Measurements from ENCODE around the gene FLT4. TPM values are rescaled to one million over a fixed set of nuclear protein-coding genes. Genes with fewer than 3 reads are reported as not detected.
A peak's percentile ranks its signal among the peaks of the same experiment; 100 is the strongest.

The FLT4 gene
- polyA plus RNA-seq, 3 donors, result not detected

GRCh38 chr5:180596668-180597231, 52.6 kb downstream of the FLT4 start:
- WGBS (ENCODE audit: insufficient coverage), result 69% methylated on average over 16 of the region's 24 CpGs
- peaks cover 17 to 20% (median 19%) of the 10 kb centered on the region in 3 donors for H3K27me3 Mint-ChIP-seq (ENCODE audit: low read depth in 3 of 3)

GRCh38 chr5:180596115-180596667, 53.2 kb downstream of the FLT4 start:
- H3K9me3 Mint-ChIP-seq, result peaks cover 0 to 3% (median 0%) of the 10 kb centered on the region in 7 donors
- Histone ChIP-seq H3K36me3 (replicated peaks in 1 of 2; ENCODE audit: control insufficient read depth in 1 of 2, insufficient read depth in 2 of 2, low read length in 2 of 2) (no peaks in the 10 kb centered on the region), H3K4me3 (replicated peaks in 1 of 3; ENCODE audit: low read depth in 2 of 3, low read length in 3 of 3) (no peak overlapping the region), H3K27me3 (ENCODE audit: control insufficient read depth in 2 of 2, insufficient read depth in 2 of 2, low read length in 2 of 2) (peaks cover 0 to 9% of the 10 kb centered on the region in 2 donors), H3K4me2 (replicated peaks; ENCODE audit: extremely low read depth, low read length, poor library complexity, severe bottlenecking) (no peak overlapping the region), H3K79me2 (ENCODE audit: insufficient read depth, low read length) (no peaks in the 10 kb centered on the region), H3K27ac (ENCODE audit: low read depth in 1 of 2, low read length in 2 of 2) (no peak overlapping the region), H3K4me1 (ENCODE audit: control insufficient read depth in 1 of 2, insufficient read depth in 2 of 2, low read length in 2 of 2) (peaks cover 0 to 7% of the 10 kb centered on the region in 2 donors), H4K20me1 (ENCODE audit: insufficient read depth, low read length) (no peaks in the 10 kb centered on the region), H2AFZ (ENCODE audit: insufficient read depth, low read depth, low read length, poor library complexity, severe bottlenecking) (no peak overlapping the region), H3K9ac (ENCODE audit: insufficient read depth, low read length, poor library complexity, severe bottlenecking) (no peak overlapping the region), H3K9me3 (replicated peaks in 1 of 2; ENCODE audit: control insufficient read depth in 1 of 2, insufficient read depth in 1 of 2, low read length in 2 of 2) (no peaks in the 10 kb centered on the region)
- no peak overlapping the region for H3K4me3 Mint-ChIP-seq
- H3K4me1 Mint-ChIP-seq, result no peaks in the 10 kb centered on the region
- WGBS (ENCODE audit: insufficient coverage), result 96% methylated on average over 11 of the region's 12 CpGs
- no peak for DNase-seq
- TF ChIP-seq CTCF (IDR thresholded peaks at IDR 0.05), result no peak
- H3K27ac Mint-ChIP-seq, result peak overlapping the region in 1 of 7 donors; percentile 61
- peaks cover 17 to 25% (median 19%) of the 10 kb centered on the region in 3 donors for H3K27me3 Mint-ChIP-seq (ENCODE audit: low read depth in 3 of 3)
- intact Hi-C loops (cut with micrococcal nuclease), result no loop called here
- H3K36me3 Mint-ChIP-seq, result peaks cover 0 to 2% of the 10 kb centered on the region in 2 donors

More at GRCh38 chr5:180596668-180597231, 52.6 kb downstream of the FLT4 start:
- H3K79me2 ChIP-seq (ENCODE audit: insufficient read depth, low read length), result no peaks in the 10 kb centered on the region
- intact Hi-C loops (cut with micrococcal nuclease), result no loop called here
- no peaks in the 10 kb centered on the region for H3K9me3 ChIP-seq (replicated peaks in 1 of 2; ENCODE audit: control insufficient read depth in 1 of 2, insufficient read depth in 1 of 2, low read length in 2 of 2)
- H3K9ac ChIP-seq (ENCODE audit: insufficient read depth, low read length, poor library complexity, severe bottlenecking), result no peak overlapping the region
- H3K4me3 ChIP-seq (replicated peaks in 1 of 3; ENCODE audit: low read depth in 2 of 3, low read length in 3 of 3), result no peak overlapping the region
- no peak overlapping the region for H3K4me2 ChIP-seq (replicated peaks; ENCODE audit: extremely low read depth, low read length, poor library complexity, severe bottlenecking)
- H3K4me1 ChIP-seq (ENCODE audit: control insufficient read depth in 1 of 2, insufficient read depth in 2 of 2, low read length in 2 of 2), result peaks cover 0 to 2% of the 10 kb centered on the region in 2 donors
- no peaks in the 10 kb centered on the region for H4K20me1 ChIP-seq (ENCODE audit: insufficient read depth, low read length)
- H3K36me3 Mint-ChIP-seq, result peaks cover 0 to 2% of the 10 kb centered on the region in 2 donors
- H3K27ac ChIP-seq (ENCODE audit: low read depth in 1 of 2, low read length in 2 of 2), result no peak overlapping the region
- no peaks in the 10 kb centered on the region for H3K36me3 ChIP-seq (replicated peaks in 1 of 2; ENCODE audit: control insufficient read depth in 1 of 2, insufficient read depth in 2 of 2, low read length in 2 of 2)
- no peak overlapping the region for H2AFZ ChIP-seq (ENCODE audit: insufficient read depth, low read depth, low read length, poor library complexity, severe bottlenecking)
- no peak overlapping the region for H3K27ac Mint-ChIP-seq
- no peaks in the 10 kb centered on the region for H3K4me1 Mint-ChIP-seq
- no peak for DNase-seq
- H3K9me3 Mint-ChIP-seq, result peaks cover 0 to 3% (median 0%) of the 10 kb centered on the region in 7 donors
- H3K27me3 ChIP-seq (ENCODE audit: control insufficient read depth in 2 of 2, insufficient read depth in 2 of 2, low read length in 2 of 2), result peaks cover 0 to 9% of the 10 kb centered on the region in 2 donors
- no peak for TF ChIP-seq CTCF (IDR thresholded peaks at IDR 0.05)
- no peak overlapping the region for H3K4me3 Mint-ChIP-seq

Measured in CD14-positive monocyte (primary cell).